Endothelial cell of umbilical vein (primary cell): ENCODE measurements around the gene FLNB.

Experiments
- EZH2 ChIP-seq: IDR thresholded peaks from 2 replicates; pipeline ENCODE4 v1.6.1; 2012; ENCODE audit warnings: borderline replicate concordance, low read depth, mild to moderate bottlenecking, moderate library complexity, low read length, inconsistent platforms; ENCODE audit not compliant: severe bottlenecking
- MYC ChIP-seq: IDR thresholded peaks from one replicate; pipeline ENCODE4 v1.6.1; 2011; ENCODE audit warnings: mild to moderate bottlenecking, low read depth, low read length
- TF ChIP-seq, protein P1 (sequence below), 2 donors: IDR thresholded peaks; 1 replicate in 1 of 2; 2 replicates in 1 of 2; pipeline ENCODE4 v1.5.1; 2011; ENCODE audit warnings: low read length in 2 of 2, mild to moderate bottlenecking in 2 of 2, moderate library complexity in 2 of 2, control low read depth in 1 of 2, inconsistent platforms in 1 of 2, low read depth in 1 of 2; ENCODE audit not compliant: insufficient read depth in 1 of 2; ENCODE audit errors: extremely low read depth in 1 of 2

DNA sequence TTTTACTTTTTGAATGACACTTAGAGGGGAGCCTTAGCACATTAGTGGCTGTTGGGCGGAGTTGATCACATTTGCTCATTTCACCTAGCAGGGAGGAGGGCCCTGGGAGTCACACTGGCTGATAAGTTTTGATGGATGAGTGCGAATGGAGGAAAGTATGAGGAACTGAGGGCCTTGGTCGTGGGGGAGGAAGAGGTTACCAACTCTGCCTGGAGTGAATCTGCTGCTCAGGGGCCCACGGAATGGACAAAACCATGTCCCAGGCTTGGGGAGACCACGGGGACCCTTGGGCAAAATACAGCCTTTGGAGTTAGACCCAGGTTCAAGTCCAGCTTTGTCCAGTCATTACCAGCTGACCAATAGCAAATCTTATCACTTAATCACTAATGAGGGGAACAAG, 5.1 kb upstream of the FLNB start:
- TF ChIP-seq MYC: no peak
- TF ChIP-seq EZH2: no peak
- TF ChIP-seq, protein P1, sequence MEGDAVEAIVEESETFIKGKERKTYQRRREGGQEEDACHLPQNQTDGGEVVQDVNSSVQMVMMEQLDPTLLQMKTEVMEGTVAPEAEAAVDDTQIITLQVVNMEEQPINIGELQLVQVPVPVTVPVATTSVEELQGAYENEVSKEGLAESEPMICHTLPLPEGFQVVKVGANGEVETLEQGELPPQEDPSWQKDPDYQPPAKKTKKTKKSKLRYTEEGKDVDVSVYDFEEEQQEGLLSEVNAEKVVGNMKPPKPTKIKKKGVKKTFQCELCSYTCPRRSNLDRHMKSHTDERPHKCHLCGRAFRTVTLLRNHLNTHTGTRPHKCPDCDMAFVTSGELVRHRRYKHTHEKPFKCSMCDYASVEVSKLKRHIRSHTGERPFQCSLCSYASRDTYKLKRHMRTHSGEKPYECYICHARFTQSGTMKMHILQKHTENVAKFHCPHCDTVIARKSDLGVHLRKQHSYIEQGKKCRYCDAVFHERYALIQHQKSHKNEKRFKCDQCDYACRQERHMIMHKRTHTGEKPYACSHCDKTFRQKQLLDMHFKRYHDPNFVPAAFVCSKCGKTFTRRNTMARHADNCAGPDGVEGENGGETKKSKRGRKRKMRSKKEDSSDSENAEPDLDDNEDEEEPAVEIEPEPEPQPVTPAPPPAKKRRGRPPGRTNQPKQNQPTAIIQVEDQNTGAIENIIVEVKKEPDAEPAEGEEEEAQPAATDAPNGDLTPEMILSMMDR (IDR thresholded peaks at IDR 0.05; ENCODE audit: extremely low read depth in 1 of 2, insufficient read depth in 1 of 2, low read depth in 1 of 2, low read length in 2 of 2): no peak
